HUDEP-2 (cell line): ENCODE measurements around the gene TBL1XR1.
"Not testable (repeated sequence)": the region's sequence is repeated elsewhere in the genome, so short reads cannot be mapped to it uniquely, and the experiment has no call there.

ENCODE experiments used
- DNase-seq, 76 experiments: peaks; one replicate each; lab custom pipeline; 2025; ENCODE audit not compliant: unreplicated experiment in 76 of 76; lab: John Stamatoyannopoulos, UW

Gene TBL1XR1

DNA sequence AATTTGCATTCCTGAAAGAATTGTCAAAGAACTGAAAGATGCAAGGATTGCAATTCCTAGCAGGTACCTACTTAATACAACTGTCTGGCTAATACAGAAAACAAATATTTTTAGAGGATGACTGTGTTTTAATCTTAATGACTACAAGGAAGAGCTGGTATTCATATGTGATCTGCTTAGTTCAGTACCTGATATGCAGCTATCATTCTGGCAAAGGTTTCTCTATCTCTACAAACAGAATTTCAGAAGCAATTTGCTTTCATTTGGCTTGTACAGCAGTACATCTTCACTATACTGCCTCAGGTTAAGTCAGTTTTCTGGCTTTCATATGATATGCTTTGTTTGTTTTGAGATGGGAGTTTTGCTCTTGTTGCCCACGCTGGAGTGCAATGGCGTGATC is 51.3 kb downstream of the TBL1XR1 start:
- peak in 3 of 76 experiments; percentile 5 to 9 (median 6) for DNase-seq

DNA sequence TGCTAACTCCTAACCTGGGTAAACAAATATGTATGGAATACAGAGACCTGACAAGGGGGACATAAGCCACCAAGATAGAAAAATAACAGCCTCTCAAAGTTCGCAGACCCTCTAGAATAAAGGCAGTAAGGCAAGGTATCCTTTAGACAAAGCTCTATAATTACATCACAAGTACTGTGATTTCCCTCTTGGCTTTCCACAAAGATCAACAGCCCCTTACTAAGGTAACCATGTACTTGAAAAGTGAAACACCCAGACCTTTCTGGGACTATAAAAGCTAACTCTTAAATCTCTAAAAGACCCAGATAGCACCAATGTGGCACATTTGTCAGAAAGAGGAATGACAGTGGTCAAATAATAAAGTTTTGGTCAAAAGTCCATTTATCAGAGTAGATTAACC is 51.9 kb downstream of the TBL1XR1 start:
- DNase-seq: no peak

DNA sequence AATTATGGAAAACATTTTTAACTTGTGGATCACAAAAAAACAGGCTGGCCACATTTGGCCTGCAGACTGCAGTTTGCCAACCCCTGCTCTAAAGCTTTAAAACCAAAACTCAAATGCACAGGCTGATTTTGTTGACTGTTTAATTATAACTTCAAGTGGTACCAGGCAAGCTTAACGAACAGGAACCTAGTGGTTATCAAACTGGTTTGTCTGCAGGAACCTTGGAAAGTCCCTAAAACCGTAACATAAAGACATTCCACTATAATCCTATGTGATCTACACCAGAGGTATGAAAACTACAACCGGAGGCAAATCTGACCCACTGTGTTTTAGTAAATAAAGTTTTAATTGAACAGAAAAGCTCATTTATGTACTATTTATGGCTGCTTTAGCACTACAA is 52.4 kb downstream of the TBL1XR1 start:
- DNase-seq: no peak

DNA sequence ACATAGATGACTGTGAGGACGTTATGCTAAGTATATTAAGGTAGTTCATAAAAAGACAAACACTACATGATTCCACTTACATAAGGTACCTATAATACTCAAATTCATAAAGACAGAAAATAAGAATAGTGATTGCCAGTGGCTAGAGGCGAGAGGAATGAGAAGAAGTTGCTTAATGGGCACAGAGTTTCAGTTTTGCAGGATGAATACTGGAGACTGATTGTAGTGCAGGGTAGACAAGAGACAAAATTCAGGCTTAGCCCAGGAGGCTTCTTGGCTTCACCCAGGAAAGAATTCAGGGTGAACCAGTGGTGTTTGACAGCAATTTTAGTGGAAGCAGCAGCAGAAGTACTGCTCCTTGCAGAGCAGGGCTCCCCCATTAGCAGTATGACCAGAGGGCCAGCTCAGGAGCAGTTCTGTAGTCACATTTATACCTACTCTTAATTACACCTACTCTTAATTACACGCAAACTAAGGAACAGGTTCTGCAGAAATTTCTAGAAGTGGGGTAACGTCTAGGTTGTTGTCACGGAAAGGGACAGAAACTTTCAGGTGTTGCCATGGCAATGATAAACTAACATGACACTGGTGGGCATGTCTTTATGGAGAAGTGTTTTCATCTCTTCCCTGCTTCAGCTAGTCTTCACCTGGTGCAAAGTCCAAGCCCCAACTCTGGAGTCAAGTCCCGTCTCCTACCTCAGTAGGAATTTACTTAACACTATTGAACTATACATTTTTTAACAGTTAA is 55.2 kb downstream of the TBL1XR1 start:
- no peak for DNase-seq

DNA sequence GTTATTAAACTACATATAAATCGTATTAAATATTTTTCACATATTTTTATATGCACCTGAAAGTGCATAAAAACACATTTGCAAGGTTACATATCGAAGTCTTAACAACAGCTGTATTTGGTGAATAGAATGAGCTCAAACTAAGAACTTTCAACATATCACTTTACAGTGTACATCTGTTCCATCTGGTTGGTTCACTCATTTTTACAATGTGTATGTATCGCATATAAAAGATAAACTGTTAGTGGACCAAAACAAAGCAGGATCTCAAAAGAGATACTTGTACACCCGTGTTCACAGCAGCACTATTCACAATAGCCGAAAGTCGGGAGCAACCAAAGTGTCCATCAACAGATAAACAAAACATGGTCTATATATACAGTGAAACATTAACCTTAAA is 55.8 kb downstream of the TBL1XR1 start:
- DNase-seq: no peak

DNA sequence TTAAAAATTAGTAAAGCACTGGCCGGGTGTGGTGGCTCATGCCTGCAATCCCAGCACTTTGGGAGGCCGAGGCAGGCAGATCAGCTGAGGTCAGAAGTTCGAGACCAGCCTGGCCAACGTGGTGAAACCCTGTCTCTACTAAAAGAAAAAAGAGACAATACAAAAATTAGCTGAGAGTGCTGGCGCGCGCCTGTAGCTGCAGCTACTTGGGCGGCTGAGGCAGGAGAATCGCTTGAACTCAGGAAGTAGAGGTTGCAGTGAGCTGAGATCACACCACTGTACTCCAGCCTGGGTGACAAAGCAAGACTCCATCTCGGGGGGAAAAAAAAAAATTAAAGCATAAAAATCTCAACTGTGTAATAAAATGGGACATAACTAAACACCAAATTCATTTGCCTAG is 58.1 kb downstream of the TBL1XR1 start:
- DNase-seq: not testable (repeated sequence)

DNA sequence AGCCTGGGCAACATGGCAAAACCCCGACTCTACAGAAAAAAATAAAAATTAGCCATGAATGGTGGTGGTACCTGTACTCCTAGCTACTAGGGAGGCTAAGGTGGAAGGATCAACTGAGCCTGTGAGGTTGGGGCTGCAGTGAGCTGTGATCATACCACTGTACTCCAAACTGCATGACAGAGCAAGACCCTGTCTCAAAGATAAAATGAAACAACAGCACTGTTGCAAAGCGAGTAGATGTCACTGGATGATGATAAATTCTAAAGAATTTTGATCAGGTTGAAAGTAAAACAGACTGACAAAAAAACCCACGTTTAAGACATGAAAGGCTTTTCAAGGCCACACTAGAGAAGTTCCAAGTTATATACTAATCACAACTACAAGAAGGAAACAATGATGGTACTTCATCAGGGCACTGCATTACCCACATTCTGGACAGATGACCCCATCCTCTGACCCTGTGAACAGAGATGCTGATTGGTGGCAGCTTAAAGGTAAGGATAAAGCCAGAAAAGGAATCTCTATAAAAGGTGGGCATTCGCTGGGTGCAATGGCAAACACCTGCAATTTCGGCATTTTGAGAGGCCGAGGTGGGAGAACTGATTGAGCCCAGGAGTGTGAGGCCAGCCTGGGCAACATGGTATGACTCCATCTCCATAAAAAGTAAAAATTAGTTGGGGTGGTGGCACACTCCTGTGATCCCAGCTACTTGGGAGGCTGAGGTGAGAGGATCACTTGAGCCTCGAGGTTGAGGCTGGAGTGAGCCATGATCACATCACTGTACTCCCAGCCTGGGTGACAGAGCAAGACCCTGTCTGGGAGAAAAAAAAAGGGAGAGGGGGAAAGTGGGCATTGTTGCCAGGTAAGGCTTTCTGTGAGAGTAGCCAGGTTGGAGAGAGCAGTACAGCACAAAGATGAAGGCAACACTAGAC is 59.2 kb downstream of the TBL1XR1 start:
- DNase-seq: no peak

DNA sequence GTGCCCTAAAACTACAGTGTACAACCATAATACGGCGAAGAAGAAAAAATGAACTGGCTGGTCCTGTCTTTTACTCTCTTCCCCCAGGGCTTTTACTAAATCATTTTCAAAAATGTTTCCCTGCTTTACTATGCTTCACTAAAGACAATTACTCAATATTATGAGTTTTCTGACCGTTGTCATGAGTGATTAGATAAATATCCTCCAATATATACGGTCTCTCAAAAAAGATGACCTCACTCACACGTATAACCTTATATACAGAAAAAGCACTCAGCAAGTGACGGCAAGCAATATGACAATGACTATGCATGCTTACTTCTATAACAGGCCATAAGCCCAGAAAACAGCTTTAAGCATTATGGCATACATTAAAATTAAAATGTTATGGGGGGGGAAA is 60.5 kb downstream of the TBL1XR1 start:
- no peak for DNase-seq

DNA sequence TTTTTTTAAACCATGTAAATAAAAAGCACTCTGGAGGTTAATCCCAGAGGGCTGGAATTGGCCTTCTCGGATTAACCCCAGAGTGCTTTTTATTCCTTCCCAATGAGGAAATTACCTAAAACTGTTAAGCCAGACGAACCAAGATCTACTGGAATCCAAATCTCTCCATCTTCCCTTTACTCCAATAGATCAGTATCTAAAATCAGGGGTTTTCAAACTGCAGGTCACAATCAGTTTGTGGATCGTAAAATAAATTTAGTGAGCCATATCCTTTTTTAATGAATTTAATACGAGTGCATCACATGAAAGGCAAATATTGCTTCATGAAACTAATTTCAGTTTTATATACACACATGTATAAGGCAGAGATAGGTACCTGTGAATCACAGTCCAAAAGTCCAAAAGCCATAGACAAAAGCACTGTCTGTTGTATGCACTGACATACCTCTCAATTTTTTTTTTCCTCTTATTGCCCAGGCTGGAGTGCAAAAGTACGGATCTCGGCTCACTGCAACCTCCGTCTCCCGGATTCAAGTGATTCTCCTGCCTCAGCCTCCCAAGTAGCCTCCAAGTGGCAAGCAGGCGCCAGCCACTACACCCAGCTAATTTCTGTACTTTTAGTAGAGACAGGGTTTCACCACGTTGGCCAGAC is 61.3 kb downstream of the TBL1XR1 start:
- no peak for DNase-seq

DNA sequence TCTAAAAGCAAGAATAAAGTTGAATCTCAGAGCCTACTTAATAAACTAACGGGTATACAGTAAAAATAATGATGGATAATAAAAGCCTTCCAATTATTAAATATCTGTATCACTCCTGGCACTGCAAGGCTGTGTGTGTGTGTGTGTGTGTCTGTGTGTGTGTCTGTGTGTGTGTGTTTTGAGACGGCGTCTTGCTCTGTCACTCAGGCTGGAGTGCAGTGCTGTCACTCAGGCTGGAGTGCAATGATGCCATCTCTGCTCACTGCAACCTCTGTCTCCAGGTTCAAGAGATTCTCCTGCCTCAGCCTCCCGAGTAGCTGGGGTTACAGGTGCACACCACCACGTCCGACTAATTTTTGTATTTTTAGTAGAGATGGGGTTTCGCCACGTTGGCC is 62.5 kb downstream of the TBL1XR1 start:
- no peak for DNase-seq

DNA sequence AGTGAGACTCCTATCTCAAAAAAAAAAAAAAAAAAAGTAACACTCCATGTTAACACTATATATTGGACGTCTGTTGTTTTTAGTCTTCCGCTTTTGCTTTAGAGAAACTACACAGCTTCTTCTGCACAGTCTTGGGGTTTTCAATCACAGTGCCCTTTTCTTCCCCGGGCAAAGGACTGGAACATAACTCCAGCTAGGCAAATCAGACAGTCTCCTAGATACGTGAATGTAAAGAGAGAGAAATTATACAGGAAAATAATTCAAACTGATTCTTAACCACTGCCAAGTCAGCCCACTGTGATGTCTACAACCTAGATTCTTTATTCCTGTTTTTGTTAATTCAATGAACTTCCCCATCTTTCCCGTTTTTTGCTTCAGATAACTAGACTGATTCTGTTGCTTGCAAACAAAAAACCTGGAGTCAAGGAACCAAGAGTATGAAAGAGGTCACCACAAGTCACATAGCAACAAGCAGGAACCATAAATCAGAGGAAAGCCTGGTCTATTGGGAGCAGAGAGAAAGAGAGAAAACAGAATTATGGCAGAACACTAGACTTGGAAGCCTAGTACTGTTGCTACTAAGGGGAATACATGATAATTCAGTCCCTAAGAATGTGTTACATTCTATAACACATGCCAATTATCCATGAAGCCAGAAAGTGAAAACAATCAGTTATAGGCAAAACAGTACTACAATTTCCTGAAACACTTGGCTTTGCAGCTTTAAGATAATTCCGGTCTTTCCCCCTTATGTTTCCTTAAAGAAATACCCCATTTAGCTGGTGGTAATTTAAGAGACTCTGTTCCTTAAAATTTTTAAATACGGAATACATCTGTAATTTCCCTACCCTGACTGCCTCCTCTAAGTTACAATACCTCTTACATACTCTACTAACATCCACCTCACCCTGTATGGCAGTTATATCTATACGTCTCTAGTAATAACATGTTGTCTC is 63.1 kb downstream of the TBL1XR1 start:
- no peak for DNase-seq

DNA sequence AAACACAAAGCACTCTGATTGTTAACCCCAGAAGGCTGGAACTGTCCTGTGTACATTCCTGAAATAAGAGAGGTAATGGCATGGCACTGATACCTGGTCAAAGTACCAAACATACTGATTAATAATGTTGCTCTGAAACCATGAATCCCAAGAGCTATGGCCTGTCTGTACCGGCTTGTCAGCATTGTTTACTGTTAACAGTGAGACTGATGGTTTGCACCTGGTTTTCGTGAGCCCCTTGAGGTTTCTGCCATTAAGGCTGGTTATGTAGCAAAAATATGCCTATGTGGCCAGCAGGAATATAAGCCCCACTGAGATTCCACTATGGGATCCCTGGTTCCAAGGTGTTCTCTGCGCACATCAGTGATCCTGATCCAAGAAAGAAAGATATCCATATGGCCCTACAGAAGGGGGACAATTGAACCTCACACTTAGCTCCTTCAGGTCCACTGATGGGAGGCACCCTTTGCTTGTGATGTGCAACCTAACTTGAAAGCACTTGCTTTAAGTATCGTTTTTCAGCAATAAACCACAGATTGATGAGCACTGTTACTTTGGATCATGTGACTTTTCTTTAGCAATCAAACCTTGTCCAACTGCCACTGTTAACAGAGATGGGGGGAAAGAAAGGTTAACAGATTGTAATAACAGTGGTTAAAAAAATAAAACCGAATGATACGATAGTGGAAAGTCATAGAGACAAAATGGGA is 65.2 kb downstream of the TBL1XR1 start:
- DNase-seq: no peak

DNA sequence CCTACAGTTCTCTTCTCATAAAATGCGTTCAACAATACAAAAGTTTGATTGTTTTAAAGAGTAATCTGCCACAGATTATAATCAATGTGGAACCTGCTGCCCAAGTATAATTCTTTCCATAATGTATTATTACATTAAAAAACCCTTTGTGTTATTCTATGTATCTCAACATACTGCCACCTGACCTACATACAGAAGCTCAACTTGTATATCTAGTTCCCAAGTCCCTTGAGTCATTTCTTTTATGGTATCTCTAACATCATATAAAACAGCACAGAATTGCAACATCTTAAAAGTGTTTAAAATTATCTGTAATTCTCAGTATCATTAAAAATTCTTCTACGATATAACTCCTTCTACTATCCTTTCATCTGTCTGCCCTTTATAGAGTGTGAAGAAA is 70.3 kb downstream of the TBL1XR1 start:
- no peak for DNase-seq

DNA sequence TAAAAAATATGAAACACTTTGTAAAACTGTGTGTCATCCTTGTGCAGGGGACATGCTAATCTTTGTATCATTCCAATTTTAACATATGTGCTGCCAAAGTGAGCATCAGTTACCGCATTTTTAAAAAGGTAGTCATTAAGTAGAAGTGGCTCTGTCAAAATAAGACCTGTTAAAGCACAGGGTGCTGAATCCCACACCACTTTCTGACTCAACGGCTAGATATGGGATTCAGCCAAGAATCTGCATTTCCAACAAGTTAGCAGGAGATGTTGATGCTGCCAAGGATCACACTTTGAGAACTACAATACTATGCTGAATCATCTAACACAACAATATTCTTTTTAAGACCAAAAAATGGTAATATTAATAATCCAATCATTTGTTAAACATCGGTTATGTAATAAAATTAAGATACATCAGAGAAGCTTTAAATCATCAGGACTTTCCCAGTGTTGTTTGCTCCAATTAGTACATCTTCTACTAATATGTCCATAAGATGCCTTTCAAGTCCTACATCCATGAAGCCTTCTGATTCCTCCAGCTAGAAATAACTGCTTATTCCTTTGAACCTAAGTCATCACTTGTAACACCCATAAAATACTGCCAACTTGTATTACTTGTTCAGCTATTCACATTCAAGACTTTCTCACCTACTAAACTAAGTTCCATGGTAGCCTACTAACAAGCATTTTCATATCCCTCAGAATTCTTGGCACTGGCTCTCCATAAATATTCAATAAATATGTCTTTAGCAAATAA is 71.1 kb downstream of the TBL1XR1 start:
- no peak for DNase-seq

DNA sequence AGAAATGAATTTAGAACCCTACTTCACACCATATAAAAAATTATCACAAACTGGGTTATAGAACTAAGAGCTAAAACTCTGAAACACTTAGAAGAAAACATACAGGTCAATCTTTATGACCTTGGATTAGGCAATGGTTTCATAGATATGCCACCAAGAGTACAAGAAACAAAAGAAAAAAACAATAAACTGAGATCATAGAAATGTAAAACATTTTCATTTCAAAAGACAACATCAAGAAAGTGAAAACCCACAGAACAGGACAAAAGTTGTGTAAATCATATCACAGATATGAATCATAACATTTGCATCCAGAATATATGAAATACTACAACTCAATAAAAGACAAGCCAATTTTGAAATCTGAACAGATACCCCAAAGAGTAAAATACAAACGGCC is 72.4 kb downstream of the TBL1XR1 start:
- DNase-seq: no peak

DNA sequence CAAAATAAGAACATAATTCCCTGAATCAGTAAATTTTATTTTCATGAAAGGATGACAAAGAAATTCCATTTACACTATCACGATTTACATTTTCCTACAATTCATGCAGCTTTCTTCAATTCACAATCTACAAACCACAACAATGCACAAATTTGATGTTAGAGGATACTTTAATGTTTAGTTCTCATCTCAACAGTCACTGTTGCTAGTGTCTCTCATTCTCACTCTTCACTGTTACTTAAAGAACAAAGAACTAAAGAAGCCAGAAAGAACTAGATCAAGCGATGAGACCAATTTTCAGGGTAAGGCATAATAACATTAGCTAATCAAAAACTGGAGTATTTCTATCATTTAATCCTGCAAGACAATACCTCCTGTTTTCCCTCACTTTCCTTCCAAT is 73.5 kb downstream of the TBL1XR1 start:
- no peak for DNase-seq

DNA sequence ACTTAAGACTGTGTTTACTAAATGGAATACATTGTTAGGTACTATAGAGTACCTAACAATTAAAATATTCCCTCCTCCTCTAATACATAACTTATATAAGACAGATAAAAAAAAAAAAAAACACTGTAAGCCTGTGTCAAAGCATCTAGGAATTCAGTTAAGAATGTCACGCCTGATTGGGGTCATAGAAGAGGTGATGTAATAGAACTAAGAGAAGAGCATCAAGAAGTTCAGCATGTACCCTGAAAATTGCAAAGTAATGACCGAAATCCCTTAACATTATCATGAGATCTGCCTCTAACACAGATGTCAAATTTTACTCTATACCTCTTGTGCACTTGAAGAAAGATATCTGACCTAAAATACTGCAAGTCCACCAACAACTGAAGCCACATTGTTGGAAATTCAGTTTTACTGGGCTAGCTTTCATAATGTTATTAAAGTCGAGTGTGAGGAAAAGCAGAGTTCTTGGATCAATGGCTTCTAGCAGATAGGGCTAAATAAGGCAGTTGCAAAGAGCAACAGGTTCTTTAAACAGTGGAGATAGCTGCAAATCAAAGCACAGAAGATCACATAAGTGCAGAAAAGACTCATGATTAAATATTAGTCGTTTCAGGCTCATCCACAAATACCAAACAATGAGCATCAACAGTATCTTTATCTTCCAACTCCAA is 75.0 kb downstream of the TBL1XR1 start:
- no peak for DNase-seq

DNA sequence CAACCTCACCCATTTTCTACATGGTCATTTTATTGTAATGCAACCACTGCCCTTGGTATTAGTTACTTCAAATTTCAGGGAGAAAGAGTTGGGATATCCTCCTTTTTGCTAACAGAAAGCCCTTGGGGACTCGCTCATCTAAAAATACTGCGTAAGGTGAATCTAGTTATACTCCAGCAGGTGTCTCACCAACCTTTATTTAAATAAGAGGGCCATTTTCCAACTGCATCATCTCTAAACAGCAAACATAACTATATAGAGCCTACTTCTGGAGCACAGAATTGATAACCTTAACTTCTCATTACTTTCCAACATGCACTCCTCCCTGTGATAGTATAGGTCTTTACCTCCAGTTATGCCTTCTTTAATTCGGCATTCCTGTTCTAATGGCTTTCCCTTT is 77.5 kb downstream of the TBL1XR1 start:
- no peak for DNase-seq
